GM19099 (cell line): ENCODE data around the gene ALPK3.

Source experiments
- POLR2A ChIP-seq: IDR thresholded peaks from 3 replicates; pipeline ENCODE4 v1.6.1; 2011; ENCODE audit warnings: low read depth; ENCODE audit not compliant: insufficient read length; ENCODE audit errors: extremely low read depth

The ALPK3 gene

DNA sequence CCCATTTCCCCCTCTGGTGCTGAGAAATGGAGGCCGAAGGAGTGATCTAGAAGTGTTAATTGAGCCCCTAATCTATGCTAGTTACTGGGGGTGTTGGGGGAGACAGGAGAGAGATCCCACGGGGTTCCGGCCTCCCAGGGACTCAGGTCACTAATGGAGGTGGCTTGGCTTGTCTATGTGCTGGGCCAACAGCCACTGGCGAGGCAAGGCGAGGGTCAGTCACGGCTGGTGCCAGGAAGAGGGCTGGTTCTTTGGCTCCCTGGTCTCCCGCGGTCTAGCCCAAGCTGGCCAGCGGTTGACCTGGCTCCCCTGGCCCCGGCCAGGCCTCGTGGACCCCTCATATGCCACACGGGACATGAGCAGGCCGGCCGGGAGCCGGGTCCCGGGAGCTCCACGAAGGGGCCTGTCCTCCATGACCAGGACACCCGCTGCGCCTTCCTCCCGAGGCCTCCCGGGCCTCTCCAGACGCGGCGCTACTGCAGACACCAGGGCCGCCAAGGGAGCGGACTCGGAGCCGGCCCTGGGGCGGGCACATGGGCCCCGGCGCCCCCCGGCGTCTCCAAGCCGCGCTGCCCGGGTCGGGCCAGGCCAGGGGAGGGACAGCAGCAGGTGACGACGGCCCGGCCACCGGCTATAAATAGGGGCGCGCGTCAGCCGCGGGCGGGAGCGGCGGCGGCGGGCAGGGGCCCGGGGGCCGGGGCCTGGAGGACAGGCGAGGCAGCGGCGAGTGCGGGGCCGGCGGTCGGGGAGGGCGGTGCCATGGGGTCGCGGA, at the start of gene ALPK3:
TSS of gene ALPK3 (plus strand) at position 663 of the 772 bp plus-strand sequence. CDS start at position 760, 97 bp downstream.
- no peak for TF ChIP-seq POLR2A

- TF ChIP-seq POLR2A = no peak
Observed at GRCh38 chr15:84772031-84772430, 45.1 kb upstream of the ALPK3 start.

DNA sequence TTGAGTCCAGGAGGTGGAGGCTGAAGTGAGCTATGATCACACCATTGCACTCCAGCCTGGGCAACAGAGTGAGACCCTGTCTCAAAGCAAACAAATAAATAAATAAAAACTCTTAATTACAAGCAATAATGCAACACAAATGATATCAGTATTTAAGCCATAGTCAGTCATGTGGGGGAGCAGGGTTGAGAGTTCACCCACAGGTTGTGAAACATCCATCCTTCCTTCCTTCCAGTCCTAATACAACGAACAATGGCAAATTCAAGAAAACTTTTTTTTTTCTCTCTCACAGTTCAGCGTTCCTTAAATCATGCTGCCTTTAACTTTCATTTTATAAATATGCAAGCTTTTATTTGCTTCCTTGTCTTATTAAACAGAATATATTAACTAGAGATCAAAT, 44.7 kb upstream of the ALPK3 start:
- no peak for TF ChIP-seq POLR2A

GRCh38 chr15:84773716-84774115, 43.4 kb upstream of the ALPK3 start:
- no peak for TF ChIP-seq POLR2A

- no peak for TF ChIP-seq POLR2A
Observed at GRCh38 chr15:84775867-84776449, 41.2 kb upstream of the ALPK3 start.

GRCh38 chr15:84778194-84778593, 39.0 kb upstream of the ALPK3 start:
- TF ChIP-seq POLR2A = no peak

GRCh38 chr15:84780492-84780891, 36.7 kb upstream of the ALPK3 start:
- no peak for TF ChIP-seq POLR2A

GRCh38 chr15:84781495-84781894, 35.7 kb upstream of the ALPK3 start:
- TF ChIP-seq POLR2A = no peak

- no peak for TF ChIP-seq POLR2A
Observed at GRCh38 chr15:84782346-84782745, 34.8 kb upstream of the ALPK3 start.

GRCh38 chr15:84783493-84784251, 33.5 kb upstream of the ALPK3 start:
- TF ChIP-seq POLR2A = no peak

- no peak for TF ChIP-seq POLR2A
Observed at GRCh38 chr15:84784262-84784661, 32.9 kb upstream of the ALPK3 start.

DNA sequence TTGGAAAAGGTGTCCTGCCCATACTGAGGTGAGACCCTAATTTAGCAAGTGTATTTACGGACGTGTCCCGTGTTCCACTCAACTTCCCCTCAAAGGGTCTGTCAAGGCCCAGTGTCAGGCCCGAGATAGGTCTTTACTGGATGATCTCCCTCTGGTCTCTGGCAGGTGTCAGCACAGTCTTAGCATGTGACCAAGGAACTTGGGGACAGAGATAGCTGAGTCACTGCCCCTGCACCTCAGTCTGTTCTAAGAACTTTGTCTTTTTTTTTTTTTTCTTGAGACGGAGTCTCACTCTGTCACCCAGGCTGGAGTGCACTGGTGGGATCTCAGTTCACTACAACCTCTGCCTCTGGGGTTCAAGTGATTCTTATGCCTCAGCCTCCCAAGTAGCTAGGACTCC, 32.1 kb upstream of the ALPK3 start:
- no peak for TF ChIP-seq POLR2A

- no peak for TF ChIP-seq POLR2A
Observed at GRCh38 chr15:84788500-84788899, 28.7 kb upstream of the ALPK3 start.

- no peak for TF ChIP-seq POLR2A
Observed at GRCh38 chr15:84789762-84790161, 27.4 kb upstream of the ALPK3 start.

DNA sequence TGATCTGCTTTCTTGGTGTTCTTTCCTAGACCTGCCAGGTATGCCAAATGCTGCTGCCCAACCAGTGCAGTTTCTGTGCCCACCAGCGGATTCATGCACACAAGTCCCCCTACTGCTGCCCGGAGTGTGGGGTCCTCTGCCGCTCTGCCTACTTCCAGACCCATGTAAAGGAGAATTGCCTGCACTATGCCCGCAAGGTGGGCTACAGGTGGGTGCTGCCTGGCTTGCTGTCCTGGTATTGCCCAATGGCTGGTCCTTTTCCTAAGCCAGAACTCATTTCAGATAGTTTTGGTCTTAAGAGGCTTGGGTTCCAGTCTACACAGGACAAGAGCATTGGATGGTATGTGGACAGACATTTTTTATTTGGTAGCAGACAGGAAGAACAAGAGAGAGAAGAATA, 26.5 kb upstream of the ALPK3 start:
- TF ChIP-seq POLR2A = no peak

- TF ChIP-seq POLR2A = no peak
Observed at GRCh38 chr15:84791763-84792162, 25.4 kb upstream of the ALPK3 start.
